Breast epithelium (tissue), 4 donors: ENCODE measurements around the gene SMARCA4. TPM values are rescaled to one million over a fixed set of nuclear protein-coding genes. Genes with fewer than 3 reads are reported as not detected.

ENCODE experiments used
- DNase-seq, 2 donors: peaks; one replicate each; pipeline ENCODE4 v3.0.0-alpha.2; 2019; ENCODE audit warnings: low spot score in 2 of 2
- H3K27ac ChIP-seq, 2 donors: fragments of 200-600 bp; sonication (generic) in 1 of 2; one replicate each; pipeline ENCODE4 v1.5.1; 2016 to 2019; ENCODE audit warnings: mild to moderate bottlenecking in 1 of 2
- H3K27me3 ChIP-seq, 2 donors: fragments of 200-600 bp; sonication (generic) in 1 of 2; one replicate each; pipeline versions ENCODE4 v1.5.1 to v1.6.0; 2017 to 2019; ENCODE audit warnings: control low read depth in 1 of 2, mild to moderate bottlenecking in 1 of 2
- H3K36me3 ChIP-seq: fragments of 200-600 bp; one replicate; pipeline ENCODE4 v1.5.1; 2019
- H3K4me1 ChIP-seq, 2 donors: fragments of 200-600 bp; sonication (generic); one replicate each; pipeline ENCODE4 v1.5.1; 2016 to 2019; ENCODE audit warnings: control low read depth in 1 of 2
- H3K4me3 ChIP-seq, 3 donors: fragments of 200-600 bp; sonication (generic); 1 replicate in 2 of 3; 2 replicates in 1 of 3; pipeline ENCODE4 v1.5.1; 2016 to 2019; ENCODE audit warnings: mild to moderate bottlenecking in 3 of 3, moderate library complexity in 2 of 3
- H3K9me3 ChIP-seq, 2 donors: fragments of 200-600 bp; sonication (generic) in 1 of 2; one replicate each; pipeline ENCODE4 v1.5.1; 2016 to 2019; ENCODE audit warnings: control low read depth in 1 of 2
- POLR2A ChIP-seq: fragments of 450-650 bp; IDR thresholded peaks from one replicate; pipeline ENCODE4 v1.6.1; 2016; ENCODE audit warnings: antibody characterized with exemption, mild to moderate bottlenecking, moderate library complexity
- POLR2AphosphoS5 ChIP-seq, 3 donors: sonication (generic); formaldehyde crosslinking; IDR thresholded peaks; one replicate each; pipeline ENCODE4 v1.6.1; 2017; ENCODE audit warnings: antibody characterized with exemption in 3 of 3
- intact Hi-C: fragments of 100-400 bp; cut with DNase I; formaldehyde crosslinking; loops from one replicate; pipeline ENCODE4 v1.15.1; 2023; ENCODE audit warnings: low total_unique reads
- total RNA-seq, 3 donors: library from RNA; depleted of rRNA; stranded (reverse); fragments of >200 nt; gene quantifications; one replicate each; pipeline ENCODE4 v1.1.0, GENCODE V29; 2016
- TF ChIP-seq, protein P1 (sequence below), 3 donors: fragments of 450-650 bp; IDR thresholded peaks; one replicate each; pipeline ENCODE4 v1.5.1; 2016 to 2017; ENCODE audit warnings: antibody characterized with exemption in 3 of 3, mild to moderate bottlenecking in 3 of 3, moderate library complexity in 3 of 3

Gene SMARCA4
- total RNA-seq, 3 donors from 2014 or later = 36.8 to 78.3 (median 72.4) TPM

DNA sequence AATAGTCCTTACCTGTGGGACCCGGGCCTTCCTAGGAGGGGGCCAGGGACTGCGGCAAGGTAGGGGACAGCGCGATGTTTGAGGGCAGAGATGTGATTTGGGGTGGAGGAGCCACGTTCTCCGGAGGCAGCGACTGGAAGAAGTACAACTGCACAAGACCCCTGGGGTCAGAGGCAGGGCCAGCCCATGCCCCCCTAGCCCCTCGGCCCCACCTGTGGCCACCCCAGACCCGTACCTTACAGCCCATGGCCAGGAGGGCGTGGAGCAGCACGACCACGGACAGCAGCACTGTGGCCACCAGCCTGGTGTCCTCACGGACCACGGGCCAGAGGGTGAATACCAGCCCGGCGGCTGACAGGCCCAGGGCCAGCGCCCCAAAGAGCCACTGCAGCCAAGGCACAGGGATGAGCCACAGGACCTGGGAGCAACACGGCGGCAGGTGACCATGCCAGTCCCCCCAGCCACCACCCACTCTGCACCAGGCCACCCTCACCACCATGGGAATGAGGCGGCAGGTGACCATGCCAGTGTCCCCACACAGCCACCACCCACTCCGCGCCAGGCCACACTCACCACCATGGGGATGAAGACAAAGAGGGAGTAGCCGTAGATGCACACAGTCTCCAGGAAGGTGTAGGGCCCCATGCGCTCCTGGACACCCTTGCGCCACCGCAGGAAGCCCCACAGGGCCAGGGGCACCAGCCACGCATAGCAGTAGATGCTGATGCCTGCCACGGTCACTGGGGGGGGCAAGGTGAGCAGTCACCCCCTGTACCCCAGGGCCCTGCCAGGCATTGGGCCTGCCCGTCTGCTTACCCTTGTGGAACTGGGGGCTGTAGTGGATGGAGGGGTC lies 37.3 kb upstream of the SMARCA4 start:
- Histone ChIP-seq H3K27me3 (no peaks in the 10 kb centered on the region), H3K36me3 (no peaks in the 10 kb centered on the region), H3K4me3 (no peak overlapping the region), H3K4me1 (peaks cover 0 to 6% of the 10 kb centered on the region in 2 donors), H3K9me3 (no peaks in the 10 kb centered on the region), H3K27ac (peak overlapping the region in 1 of 2 donors; percentile 12)
- no peak for DNase-seq
- TF ChIP-seq, protein P1, sequence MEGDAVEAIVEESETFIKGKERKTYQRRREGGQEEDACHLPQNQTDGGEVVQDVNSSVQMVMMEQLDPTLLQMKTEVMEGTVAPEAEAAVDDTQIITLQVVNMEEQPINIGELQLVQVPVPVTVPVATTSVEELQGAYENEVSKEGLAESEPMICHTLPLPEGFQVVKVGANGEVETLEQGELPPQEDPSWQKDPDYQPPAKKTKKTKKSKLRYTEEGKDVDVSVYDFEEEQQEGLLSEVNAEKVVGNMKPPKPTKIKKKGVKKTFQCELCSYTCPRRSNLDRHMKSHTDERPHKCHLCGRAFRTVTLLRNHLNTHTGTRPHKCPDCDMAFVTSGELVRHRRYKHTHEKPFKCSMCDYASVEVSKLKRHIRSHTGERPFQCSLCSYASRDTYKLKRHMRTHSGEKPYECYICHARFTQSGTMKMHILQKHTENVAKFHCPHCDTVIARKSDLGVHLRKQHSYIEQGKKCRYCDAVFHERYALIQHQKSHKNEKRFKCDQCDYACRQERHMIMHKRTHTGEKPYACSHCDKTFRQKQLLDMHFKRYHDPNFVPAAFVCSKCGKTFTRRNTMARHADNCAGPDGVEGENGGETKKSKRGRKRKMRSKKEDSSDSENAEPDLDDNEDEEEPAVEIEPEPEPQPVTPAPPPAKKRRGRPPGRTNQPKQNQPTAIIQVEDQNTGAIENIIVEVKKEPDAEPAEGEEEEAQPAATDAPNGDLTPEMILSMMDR (IDR thresholded peaks at IDR 0.05) = no peak
- no peak for TF ChIP-seq POLR2AphosphoS5 (IDR thresholded peaks at IDR 0.05)
- TF ChIP-seq POLR2A = no peak
- intact Hi-C loops = no loop called here

DNA sequence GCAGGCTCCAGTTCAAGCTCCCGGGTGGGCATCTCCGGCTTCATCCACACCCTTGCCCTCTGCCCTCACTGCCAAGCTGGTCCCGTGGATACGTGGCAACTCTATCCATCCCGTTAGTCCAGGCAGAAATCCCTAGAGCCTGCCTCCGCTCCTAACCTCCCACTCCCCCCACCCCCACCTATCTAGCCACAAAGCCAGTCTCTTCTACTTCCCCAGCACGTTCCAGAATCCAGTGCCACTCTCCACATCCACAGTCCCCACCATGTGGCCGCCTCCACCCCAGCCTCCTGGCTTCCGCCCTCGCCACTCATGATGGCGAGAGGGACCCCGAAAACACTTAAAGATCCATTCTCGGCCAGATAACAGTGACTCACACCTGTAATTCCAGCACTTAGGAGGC lies 36.2 kb upstream of the SMARCA4 start:
- no peak for DNase-seq
- Histone ChIP-seq H3K27ac (no peak overlapping the region), H3K36me3 (no peaks in the 10 kb centered on the region), H3K4me3 (no peak overlapping the region), H3K4me1 (peaks cover 0 to 10% of the 10 kb centered on the region in 2 donors), H3K9me3 (no peaks in the 10 kb centered on the region), H3K27me3 (no peaks in the 10 kb centered on the region)
- intact Hi-C loops = no loop called here
- TF ChIP-seq POLR2AphosphoS5 (IDR thresholded peaks at IDR 0.05) = no peak
- TF ChIP-seq, protein P1 (IDR thresholded peaks at IDR 0.05) = no peak
- TF ChIP-seq POLR2A = no peak

DNA sequence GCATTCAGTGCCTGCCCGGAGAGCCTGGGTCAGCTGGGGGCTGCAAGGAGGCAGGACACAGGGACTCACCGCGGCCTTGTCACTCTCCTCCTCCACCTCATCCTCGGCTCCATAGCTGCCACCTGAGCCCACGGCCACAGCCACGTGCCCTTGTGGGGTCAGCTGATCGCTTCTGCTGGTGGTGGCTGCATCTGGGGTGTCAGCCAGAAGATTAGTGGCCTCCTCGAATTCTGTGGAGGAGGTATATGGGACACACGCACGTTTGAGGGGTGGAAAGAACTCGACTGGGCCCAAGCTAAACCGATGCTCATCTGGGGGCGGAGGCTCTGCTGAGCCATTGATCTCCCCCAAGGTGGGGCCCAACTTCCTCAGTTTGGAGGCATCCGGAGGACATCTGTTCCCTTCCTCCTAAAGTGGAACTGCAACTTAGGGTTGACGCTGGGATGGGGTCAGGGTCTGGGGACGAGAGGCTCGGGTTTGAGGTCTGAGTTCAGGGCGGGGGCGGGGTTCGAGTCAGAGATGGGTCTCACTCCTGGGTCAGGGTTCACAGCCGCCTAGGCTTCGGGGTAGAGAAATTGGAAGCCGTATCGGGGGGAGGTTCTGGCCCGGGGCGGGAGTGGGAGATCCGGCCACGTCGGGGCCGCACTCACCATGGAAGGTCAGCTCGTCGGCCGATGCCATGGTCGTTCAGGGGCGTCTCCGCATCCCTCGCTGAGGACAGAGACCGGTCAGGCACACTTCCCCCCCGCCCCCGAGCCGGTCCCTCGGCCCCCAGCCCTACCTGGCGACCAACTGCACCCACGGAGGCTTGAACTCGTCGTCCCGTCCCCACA lies 32.9 kb upstream of the SMARCA4 start:
- intact Hi-C loops = no loop called here
- peak overlapping the region; percentile 88 to 89 for H3K27ac ChIP-seq
- H3K9me3 ChIP-seq = no peaks in the 10 kb centered on the region
- H3K36me3 ChIP-seq = no peaks in the 10 kb centered on the region
- no peaks in the 10 kb centered on the region for H3K27me3 ChIP-seq
- H3K4me1 ChIP-seq = peaks cover 0 to 15% of the 10 kb centered on the region in 2 donors
- TF ChIP-seq, protein P1 (IDR thresholded peaks at IDR 0.05) = no peak
- no peak for TF ChIP-seq POLR2AphosphoS5 (IDR thresholded peaks at IDR 0.05)
- no peak for TF ChIP-seq POLR2A
- DNase-seq = no peak
- H3K4me3 ChIP-seq = peak overlapping the region; percentile 81 to 99 (median 86)

DNA sequence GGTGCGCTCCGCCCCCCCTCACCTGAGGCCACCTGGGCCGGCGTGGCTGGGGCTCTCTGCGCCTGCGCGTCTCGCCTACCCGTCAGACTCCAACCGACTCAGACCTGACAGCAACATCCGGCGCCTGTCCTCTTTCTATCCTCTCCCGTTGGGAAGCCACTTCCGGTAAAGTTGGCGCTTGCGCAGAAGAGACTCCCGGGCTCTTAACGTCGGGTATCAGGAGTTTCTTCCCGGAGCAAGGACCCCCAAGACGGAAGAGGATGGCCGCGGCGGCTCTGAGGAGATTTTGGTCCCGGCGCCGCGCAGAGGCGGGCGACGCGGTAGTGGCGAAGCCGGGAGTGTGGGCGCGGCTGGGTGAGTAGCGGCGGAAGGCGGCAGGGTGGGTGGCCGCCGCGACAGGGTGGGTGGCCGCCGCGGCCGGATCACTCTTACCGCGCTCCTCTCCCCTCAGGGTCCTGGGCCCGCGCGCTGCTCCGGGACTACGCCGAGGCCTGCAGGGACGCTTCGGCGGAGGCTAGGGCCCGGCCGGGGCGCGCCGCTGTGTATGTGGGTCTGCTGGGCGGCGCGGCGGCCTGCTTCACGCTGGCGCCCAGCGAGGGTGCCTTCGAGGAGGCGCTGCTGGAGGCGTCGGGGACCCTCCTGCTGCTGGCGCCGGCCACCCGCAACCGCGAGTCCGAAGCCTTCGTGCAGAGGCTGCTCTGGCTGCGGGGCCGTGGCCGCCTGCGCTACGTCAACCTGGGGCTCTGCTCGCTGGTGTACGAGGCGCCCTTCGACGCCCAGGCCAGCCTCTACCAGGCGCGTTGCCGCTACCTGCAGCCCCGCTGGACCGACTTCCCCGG lies 32.0 kb upstream of the SMARCA4 start, which contains the start of the genes TIMM29 and YIPF2:
Gene TIMM29 (plus strand): TSS at position 249 of the 839 bp plus-strand sequence. CDS start 12 bp downstream, at position 261.
Gene YIPF2 (minus strand): TSS at position 77 of the 839 bp plus-strand sequence. CDS start 229 bp downstream, outside the sequence.
- peak; percentile 97 to 98 for DNase-seq
- H3K27ac ChIP-seq = peak within 1 kb of the TSS; percentile 88 to 89
- H3K27me3 ChIP-seq = no peaks in the 10 kb centered on the region
- H3K36me3 ChIP-seq = no peaks in the 10 kb centered on the region
- TF ChIP-seq POLR2A (peak; percentile 27), POLR2AphosphoS5 (IDR thresholded peaks at IDR 0.05) (peak in 2 of 3 donors; percentile 59 to 74)
- TF ChIP-seq, protein P1 (IDR thresholded peaks at IDR 0.05) = no peak
- peaks cover 0 to 15% of the 10 kb centered on the region in 2 donors for H3K4me1 ChIP-seq
- intact Hi-C loops = no loop called here
- peak within 1 kb of the TSS; percentile 81 to 99 (median 86) for H3K4me3 ChIP-seq
- H3K9me3 ChIP-seq = no peaks in the 10 kb centered on the region
